ENCODE results near the gene TFF1.

Gene TFF1

GRCh38 chr21:42381347-42381984 lies 15.1 kb upstream of the TFF1 start:
- DNase-seq = peak; percentile 11

- DNase-seq = no peak
Measured at GRCh38 chr21:42379426-42380215, 13.3 kb upstream of the TFF1 start.

- no peak for DNase-seq
Measured at GRCh38 chr21:42378418-42378817, 12.1 kb upstream of the TFF1 start.

- no peak for DNase-seq
Measured at GRCh38 chr21:42377951-42378340, 11.6 kb upstream of the TFF1 start.

GRCh38 chr21:42377211-42377950 lies 11.0 kb upstream of the TFF1 start:
- DNase-seq = no peak

GRCh38 chr21:42376338-42376982 lies 10.1 kb upstream of the TFF1 start:
- no peak for DNase-seq

- DNase-seq = no peak
Measured at GRCh38 chr21:42375966-42376337, 9.6 kb upstream of the TFF1 start.

GRCh38 chr21:42375506-42375905 lies 9.2 kb upstream of the TFF1 start:
- no peak for DNase-seq

- DNase-seq = no peak
Measured at GRCh38 chr21:42374864-42375499, 8.6 kb upstream of the TFF1 start.

- no peak for DNase-seq
Measured at GRCh38 chr21:42374457-42374856, 8.1 kb upstream of the TFF1 start.

- DNase-seq = no peak
Measured at GRCh38 chr21:42373908-42374455, 7.6 kb upstream of the TFF1 start.

- DNase-seq = no peak
Measured at GRCh38 chr21:42373196-42373907, 7.0 kb upstream of the TFF1 start.

- DNase-seq = no peak
Measured at GRCh38 chr21:42370894-42371654, 4.7 kb upstream of the TFF1 start.

GRCh38 chr21:42369821-42370220 lies 3.5 kb upstream of the TFF1 start:
- DNase-seq = no peak

- DNase-seq = no peak
Measured at GRCh38 chr21:42367367-42368165, 1.2 kb upstream of the TFF1 start.

GRCh38 chr21:42365770-42366169 lies 565 bp downstream of the TFF1 start:
- DNase-seq = no peak

GRCh38 chr21:42364304-42364865 lies 1.9 kb downstream of the TFF1 start:
- DNase-seq = no peak

- no peak for DNase-seq
Measured at GRCh38 chr21:42363312-42363711, 3.0 kb downstream of the TFF1 start.

GRCh38 chr21:42362700-42363099 lies 3.6 kb downstream of the TFF1 start:
- DNase-seq = no peak

- no peak for DNase-seq
Measured at GRCh38 chr21:42362198-42362597, 4.1 kb downstream of the TFF1 start.
